PFSK-1 (cell line): ENCODE data around the gene WDR17.

ENCODE experiments used
- FOXP2 ChIP-seq: optimal IDR thresholded peaks from 2 replicates; pipeline ENCODE3; 2011; ENCODE audit warnings: borderline replicate concordance, control low read depth, inconsistent platforms; ENCODE audit not compliant: insufficient read depth; ENCODE audit errors: extremely low read length, extremely low read depth
- POLR2AphosphoS5 ChIP-seq: IDR thresholded peaks from 2 replicates; pipeline ENCODE4 v1.6.1; 2012; ENCODE audit warnings: low read depth, mild to moderate bottlenecking, control low read depth, low read length, moderate library complexity
- REST ChIP-seq, 2 experiments: IDR thresholded peaks; 2 replicates each; pipeline versions ENCODE4 v1.6.1 to v1.8.0; 2011 to 2012; ENCODE audit warnings: low read depth in 2 of 2, low read length in 2 of 2, control low read depth in 1 of 2, inconsistent platforms in 1 of 2, mild to moderate bottlenecking in 1 of 2, moderate library complexity in 1 of 2; ENCODE audit not compliant: insufficient read depth in 1 of 2
- SIN3A ChIP-seq: IDR thresholded peaks from 2 replicates; pipeline ENCODE4 v1.6.1; 2012; ENCODE audit warnings: mild to moderate bottlenecking, low read length, moderate library complexity, borderline replicate concordance; ENCODE audit not compliant: insufficient read depth
- TAF1 ChIP-seq: IDR thresholded peaks from 2 replicates; pipeline ENCODE4 v1.6.1; 2012; ENCODE audit warnings: low read length, control low read depth, borderline replicate concordance; ENCODE audit not compliant: insufficient read depth

The WDR17 gene

GRCh38 chr4:176102414-176103063 lies 36.9 kb downstream of the WDR17 start:
- TF ChIP-seq SIN3A, result no peak
- TF ChIP-seq REST (IDR thresholded peaks at IDR 0.05; ENCODE audit: insufficient read depth in 1 of 2, low read depth in 2 of 2, low read length in 2 of 2), result no peak
- no peak for TF ChIP-seq POLR2AphosphoS5
- TF ChIP-seq FOXP2, result no peak

- TF ChIP-seq TAF1 (no peak), POLR2AphosphoS5 (no peak), SIN3A (no peak), FOXP2 (no peak), REST (IDR thresholded peaks at IDR 0.05; ENCODE audit: insufficient read depth in 1 of 2, low read depth in 2 of 2, low read length in 2 of 2) (no peak)
Observed at GRCh38 chr4:176107695-176108094, 42.1 kb downstream of the WDR17 start.

GRCh38 chr4:176123710-176124407 lies 58.2 kb downstream of the WDR17 start:
- TF ChIP-seq POLR2AphosphoS5, result no peak
- no peak for TF ChIP-seq FOXP2
- no peak for TF ChIP-seq REST (IDR thresholded peaks at IDR 0.05; ENCODE audit: insufficient read depth in 1 of 2, low read depth in 2 of 2, low read length in 2 of 2)
- no peak for TF ChIP-seq TAF1
- no peak for TF ChIP-seq SIN3A

GRCh38 chr4:176125063-176125462 lies 59.4 kb downstream of the WDR17 start:
- TF ChIP-seq POLR2AphosphoS5, result no peak
- TF ChIP-seq TAF1, result no peak
- no peak for TF ChIP-seq REST (IDR thresholded peaks at IDR 0.05; ENCODE audit: insufficient read depth in 1 of 2, low read depth in 2 of 2, low read length in 2 of 2)
- TF ChIP-seq SIN3A, result no peak
- no peak for TF ChIP-seq FOXP2
